K562 (cell line): ENCODE measurements around the gene ASB4. TPM values are rescaled to one million over a fixed set of nuclear protein-coding genes. Genes with fewer than 3 reads are reported as not detected.

Experiments used
- ATAC-seq: fragments of 200-7000 bp; cut with Tn5 transposase; 3 replicates; pipeline ENCODE4 v1.9.1; 2020; ENCODE audit warnings: moderate library complexity
- BruUV-seq: library from RNA; stranded (reverse); fragments of 400-500 nt; replicated peaks from 2 replicates; lab custom pipeline; 2021; lab: Mats Ljungman, UMichigan
- CTCF ChIA-PET: fragments of 300-600 bp; formaldehyde crosslinking; extraction: SDS; loops from one replicate; lab custom pipeline; 2021; ENCODE audit warnings: low intra/inter-chr PET ratio; lab: Yijun Ruan, JAX
- POLR2A ChIA-PET: fragments of 300-600, 350-650 bp; sonication (Branson Sonifier 250); formaldehyde crosslinking; extraction: SDS; loops from one replicate; lab custom pipeline; 2021; ENCODE audit warnings: antibody characterized with exemption, inconsistent platforms; lab: Yijun Ruan, JAX
- DNase-seq, 4 experiments: peaks; one replicate each; pipeline versions ENCODE4 v3.0.0 to v3.0.0-alpha.2; 2011 to 2018; ENCODE audit warnings: low spot score in 3 of 4, mixed read lengths in 3 of 4; ENCODE audit errors: extremely low read depth in 1 of 4
- FAIRE-seq: peaks from 2 replicates; lab custom pipeline; 2011; peaks lifted over from hg19 to GRCh38; lab: Jason Lieb, UNC
- H2AFZ ChIP-seq: 2 replicates; pipeline ENCODE4 v1.6.0; 2011; ENCODE audit warnings: low read depth, low read length, control low read depth, inconsistent platforms
- H3K27ac ChIP-seq: fragments of 200-600 bp; 3 replicates; pipeline ENCODE4 v1.8.0; 2011; ENCODE audit warnings: low read depth, mild to moderate bottlenecking, control low read depth, inconsistent platforms, low read length, moderate library complexity, mixed read lengths; ENCODE audit errors: extremely low read depth
- H3K27me3 ChIP-seq, 2 experiments: fragments of 300-600 bp in 1 of 2; 2 replicates in 1 of 2; 3 replicates in 1 of 2; pipeline versions ENCODE4 v1.6.0 to v1.8.0; 2011; ENCODE audit warnings: inconsistent platforms in 2 of 2, low read length in 2 of 2, mild to moderate bottlenecking in 1 of 2, mixed read lengths in 1 of 2, moderate library complexity in 1 of 2; ENCODE audit not compliant: control insufficient read depth in 2 of 2, insufficient read depth in 2 of 2
- H3K36me3 ChIP-seq: fragments of 300-600 bp; 3 replicates; pipeline ENCODE4 v1.8.0; 2011; ENCODE audit warnings: mild to moderate bottlenecking, low read length, inconsistent platforms; ENCODE audit not compliant: control insufficient read depth, insufficient read depth
- H3K4me1 ChIP-seq, 2 experiments: fragments of 200-600 bp in 1 of 2; replicated peaks in 1 of 2; 2 replicates in 1 of 2; 3 replicates in 1 of 2; pipeline versions ENCODE4 v1.5.1 to v1.8.0; 2011; ENCODE audit warnings: inconsistent platforms in 2 of 2, low read length in 2 of 2, mild to moderate bottlenecking in 1 of 2, mixed read lengths in 1 of 2, moderate library complexity in 1 of 2; ENCODE audit not compliant: control insufficient read depth in 2 of 2, insufficient read depth in 2 of 2
- H3K4me2 ChIP-seq: 2 replicates; pipeline ENCODE4 v1.6.1; 2011; ENCODE audit warnings: low read length, control low read depth, inconsistent platforms, mixed read lengths; ENCODE audit not compliant: insufficient read depth
- H3K4me3 ChIP-seq: fragments of 200-600 bp; sonication (generic), shearing (Covaris generic); 2 replicates; pipeline ENCODE4 v1.5.1; 2016; ENCODE audit warnings: control low read depth, inconsistent platforms
- H3K79me2 ChIP-seq: fragments of 200-600 bp; 3 replicates; pipeline ENCODE4 v1.8.0; 2011; ENCODE audit warnings: low read length, inconsistent platforms; ENCODE audit not compliant: control insufficient read depth, insufficient read depth
- H3K9ac ChIP-seq, 2 experiments: 2 replicates each; pipeline versions ENCODE4 v1.6.0 to v1.6.1; 2011; ENCODE audit warnings: low read depth in 2 of 2, low read length in 2 of 2, control low read depth in 1 of 2, inconsistent platforms in 1 of 2, mild to moderate bottlenecking in 1 of 2, mixed read lengths in 1 of 2; ENCODE audit not compliant: insufficient read depth in 1 of 2
- H3K9me1 ChIP-seq: one replicate; pipeline ENCODE4 v1.6.0; 2011; ENCODE audit warnings: inconsistent platforms, mild to moderate bottlenecking, low read length, moderate library complexity; ENCODE audit not compliant: control insufficient read depth, insufficient read depth
- H3K9me3 ChIP-seq: replicated peaks from 2 replicates; pipeline ENCODE4 v1.5.1; 2011; ENCODE audit warnings: low read depth, low read length, inconsistent platforms; ENCODE audit not compliant: control insufficient read depth, insufficient read depth
- H4K20me1 ChIP-seq: replicated peaks from 2 replicates; pipeline ENCODE4 v1.6.1; 2011; ENCODE audit warnings: low read length, inconsistent platforms, mixed read lengths; ENCODE audit not compliant: control insufficient read depth, insufficient read depth
- CEBPB ChIP-seq: fragments of 450-650 bp; IDR thresholded peaks from 2 replicates; pipeline ENCODE4 v1.6.1; 2016; ENCODE audit warnings: missing genetic modification characterization, missing compliant biosample characterization
- CUX1 ChIP-seq: fragments of 200-800 bp; sonication (Bioruptor generic); IDR thresholded peaks from 2 replicates; pipeline ENCODE4 v1.6.1; 2016; ENCODE audit warnings: missing genetic modification characterization, missing compliant biosample characterization
- FOXP4 ChIP-seq: sonication (generic); formaldehyde crosslinking; IDR thresholded peaks from 2 replicates; pipeline ENCODE4 v1.8.0; 2022; ENCODE audit warnings: mild to moderate bottlenecking, missing genetic modification reagents, borderline replicate concordance
- GTF2E2 ChIP-seq: fragments of 200-800 bp; sonication (Bioruptor generic); IDR thresholded peaks from 2 replicates; pipeline ENCODE4 v1.6.1; 2016; ENCODE audit warnings: missing genetic modification characterization, missing compliant biosample characterization
- ZNF445 ChIP-seq: fragments of 250-450 bp; sonication (Bioruptor Pico); IDR thresholded peaks from 2 replicates; pipeline ENCODE4 v1.4.0; 2020; ENCODE audit warnings: low read depth, mild to moderate bottlenecking, moderate library complexity
- WGBS: fragments of 100-300 bp; shearing (Covaris generic); methylation state at CpG from one replicate; pipeline ENCODE4 v1.1.6; 2016; ENCODE audit warnings: low coverage, mixed read lengths; ENCODE audit not compliant: insufficient coverage; ENCODE audit errors: missing lambda C conversion rate; 5-methylcytosine and 5-hydroxymethylcytosine counted together
- in situ Hi-C: fragments of 300-500 bp; cut with MboI; formaldehyde crosslinking; loops from 4 replicates; pipeline ENCODE4 v1.15.0; 2018; ENCODE audit warnings: inconsistent platforms, mixed read lengths
- intact Hi-C: fragments of 100-400 bp; cut with micrococcal nuclease; formaldehyde crosslinking; loops from 2 replicates; pipeline ENCODE4 v1.14.2; 2022
- polyA plus RNA-seq, 8 experiments: library from polyadenylated mRNA; depleted of rRNA in 4 of 8; stranded (reverse) in 5 of 8; unstranded in 3 of 8; fragments of >200 nt; fragmentation: Nextera tagmentation in 2 of 8; fragmentation: Illumina TruSeq in 1 of 8; extraction: Ambion mirVana in 2 of 8; extraction: Trizol in 1 of 8; gene quantifications; 2 replicates each; pipeline versions ENCODE4 v1.2.1 to v1.2.3, GENCODE V29; 2011 to 2014; ENCODE audit warnings: inconsistent platforms in 1 of 8, missing spikeins in 1 of 8
- total RNA-seq, 7 experiments: library from RNA; depleted of rRNA in 6 of 7; stranded (reverse); fragments of >200 nt in 6 of 7; fragmentation: Illumina TruSeq in 2 of 7; extraction: Trizol in 2 of 7; gene quantifications; 2 replicates each; pipeline versions ENCODE4 v1.2.1 to v1.2.3, GENCODE V29; 2011 to 2021; ENCODE audit warnings: low replicate concordance in 1 of 7

Gene ASB4
- total and polyA plus RNA-seq, 9 of the 15 experiments (the other 6 are each of a cell fraction or from before 2014, with no cell fraction given), result 0.03 to 0.07 TPM; not detected in 7

- BruUV-seq, result no TSS peak
These were observed 8.1 kb downstream of the ASB4 start for GRCh38 chr7:95493844-95494243.

GRCh38 chr7:95501261-95501832 is 15.6 kb downstream of the ASB4 start:
- H4K20me1 ChIP-seq, result no peaks in the 10 kb centered on the region
- no peak overlapping the region for H3K27ac ChIP-seq
- no peaks in the 10 kb centered on the region for H3K9me3 ChIP-seq
- no peaks in the 10 kb centered on the region for H3K79me2 ChIP-seq
- H3K9me1 ChIP-seq, result no peaks in the 10 kb centered on the region
- no peak overlapping the region for H3K4me2 ChIP-seq
- POLR2A ChIA-PET, result interaction anchor here (1.0 kb wide), 1 partner anchor 11 kb away, joined by 3 read pairs; no protein-coding TSS in a partner anchor
- TF ChIP-seq FOXP4 (no peak), CUX1 (no peak), GTF2E2 (tag) (peak; percentile 83)
- H3K4me3 ChIP-seq, result no peak overlapping the region
- 11% methylated on average over 5 of the region's 5 CpGs for WGBS
- FAIRE-seq (peak; percentile 71), DNase-seq (no peak), ATAC-seq (no peak)
- H3K27me3 ChIP-seq, result peaks cover 0 to 3% of the 10 kb centered on the region in 2 experiments; a peak in 1 of 5 replicates
- no TSS peak for BruUV-seq
- no peak overlapping the region for H3K9ac ChIP-seq
- no peaks in the 10 kb centered on the region for H3K4me1 ChIP-seq
- no peaks in the 10 kb centered on the region for H3K36me3 ChIP-seq
- intact Hi-C loops, result no loop called here
- in situ Hi-C loops, result loop anchor here (25.0 kb wide), 1 partner anchor 386 kb away; no protein-coding TSS in a partner anchor
- CTCF ChIA-PET, result no interaction called here
- H2AFZ ChIP-seq, result no peak overlapping the region

More at GRCh38 chr7:95493844-95494243, 8.1 kb downstream of the ASB4 start:
- Histone ChIP-seq H3K4me1 (no peaks in the 10 kb centered on the region), H3K27ac (no peak overlapping the region), H3K27me3 (no peaks in the 10 kb centered on the region), H2AFZ (no peak overlapping the region), H3K9ac (no peak overlapping the region), H3K79me2 (no peaks in the 10 kb centered on the region), H3K36me3 (no peaks in the 10 kb centered on the region), H4K20me1 (no peaks in the 10 kb centered on the region), H3K9me3 (no peaks in the 10 kb centered on the region), H3K4me2 (no peak overlapping the region), H3K4me3 (no peak overlapping the region), H3K9me1 (no peaks in the 10 kb centered on the region)
- 0% methylated on average over 2 of the region's 2 CpGs for WGBS
- intact Hi-C loops, result no loop called here
- TF ChIP-seq CEBPB (tag) (peak; percentile 43), ZNF445 (CRISPR knock-in tag) (no peak)
- CTCF ChIA-PET, result no interaction called here
- POLR2A ChIA-PET, result no interaction called here
- DNase-seq (no peak), ATAC-seq (no peak), FAIRE-seq (no peak)
- in situ Hi-C loops, result loop anchor here (25.0 kb wide), 1 partner anchor 1057 kb away; no protein-coding TSS in a partner anchor
